Activated CD4-positive, alpha-beta T cell treated with anti-CD3 and anti-CD28 coated beads, Interleukin-10, Interleukin-2, amounts not matched to agents 100 ng/mL and 50 ng/mL, durations not matched to agents 16 hours and 8 hours (primary cell): Measurements from ENCODE around the gene DPYD.
A peak's percentile ranks its signal among the peaks of the same experiment; 100 is the strongest.

Experiments used
- DNase-seq: peaks from one replicate; pipeline ENCODE4 v3.0.0-alpha.2; 2020

The DPYD gene

DNA sequence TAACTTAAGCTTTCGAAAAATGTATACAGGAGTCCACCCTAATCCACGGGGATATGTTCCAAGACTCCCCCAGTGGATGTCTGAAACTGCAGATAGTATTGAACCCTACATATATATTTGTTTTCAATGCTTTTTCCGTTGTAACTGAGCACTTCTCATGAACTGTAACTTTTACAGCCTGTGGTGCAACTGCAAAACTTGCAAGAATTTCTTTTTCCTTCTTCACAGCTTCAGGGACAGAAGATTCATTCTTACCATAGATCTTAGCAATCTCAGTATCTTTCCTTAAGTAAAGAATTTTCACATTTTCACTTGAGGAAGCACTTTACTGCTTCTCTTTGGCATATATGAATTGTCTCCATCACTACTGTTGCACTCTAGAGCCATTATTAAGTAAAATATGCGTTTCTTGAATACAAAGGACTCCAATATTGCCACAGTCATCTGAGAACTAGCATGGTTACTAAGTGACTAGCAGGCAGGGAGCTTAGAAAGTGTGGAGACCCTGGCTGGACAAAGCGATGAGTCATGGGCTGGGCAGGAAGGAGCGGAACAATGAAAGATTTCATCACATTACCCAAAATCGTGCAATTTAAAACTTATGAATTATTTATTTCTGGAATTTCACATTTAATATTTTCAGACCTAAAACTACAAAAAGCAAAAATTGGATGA, 14.1 kb downstream of the DPYD start:
- no peak for DNase-seq

DNA sequence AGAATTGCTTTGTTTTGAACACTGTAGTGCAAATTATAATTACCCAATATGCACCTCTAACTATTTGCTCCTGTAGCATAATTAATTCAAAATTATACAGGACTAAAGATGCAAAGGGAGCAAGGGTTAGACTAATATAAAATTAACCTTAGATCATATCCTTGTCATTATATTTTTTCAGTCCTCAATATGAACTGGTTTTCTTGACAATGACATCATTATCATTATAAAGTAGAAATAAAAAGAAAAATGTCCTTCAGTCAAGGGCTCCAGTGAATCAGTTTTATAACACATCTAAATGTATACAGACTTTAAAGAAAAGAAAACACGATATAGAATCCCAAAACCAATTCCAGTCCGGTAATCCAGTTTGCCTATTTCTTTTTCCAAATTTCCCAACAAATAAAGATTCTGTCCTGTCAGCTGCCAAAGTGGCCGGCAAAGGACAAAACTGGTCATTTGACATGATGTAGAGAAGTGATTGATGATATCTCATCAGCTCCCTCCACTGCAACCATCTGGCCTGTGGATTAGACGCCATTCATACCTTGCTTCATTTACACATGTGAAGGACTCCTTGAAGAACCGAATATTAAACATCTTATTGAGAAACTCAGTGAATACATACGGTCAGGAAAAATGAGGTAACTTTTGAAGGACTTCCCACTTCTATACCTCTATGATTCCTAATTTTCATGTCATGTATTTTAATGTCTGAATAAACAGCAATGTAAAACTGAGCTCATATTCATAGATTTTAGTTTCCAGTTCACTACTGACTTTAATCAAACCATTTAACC, 15.5 kb downstream of the DPYD start:
- no peak for DNase-seq

DNA sequence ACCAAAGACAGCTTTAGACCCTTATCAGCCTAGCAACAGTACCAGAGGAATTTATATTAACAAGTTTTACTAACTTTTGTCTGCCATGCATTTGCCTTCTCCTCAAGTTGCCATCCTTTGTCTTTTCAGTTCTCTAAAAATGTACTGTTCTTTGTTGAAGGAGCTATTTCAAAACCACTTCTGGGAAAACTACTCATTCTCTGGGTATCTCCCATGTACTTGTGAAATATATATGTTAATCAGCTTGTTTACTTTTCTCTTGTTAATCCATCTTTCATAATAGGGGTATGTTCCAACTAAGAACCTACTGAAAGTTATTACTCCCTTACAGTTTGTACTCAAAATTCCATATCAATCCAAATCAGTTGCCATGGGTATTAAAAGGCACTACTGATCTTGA, 16.3 kb downstream of the DPYD start:
- no peak for DNase-seq

DNA sequence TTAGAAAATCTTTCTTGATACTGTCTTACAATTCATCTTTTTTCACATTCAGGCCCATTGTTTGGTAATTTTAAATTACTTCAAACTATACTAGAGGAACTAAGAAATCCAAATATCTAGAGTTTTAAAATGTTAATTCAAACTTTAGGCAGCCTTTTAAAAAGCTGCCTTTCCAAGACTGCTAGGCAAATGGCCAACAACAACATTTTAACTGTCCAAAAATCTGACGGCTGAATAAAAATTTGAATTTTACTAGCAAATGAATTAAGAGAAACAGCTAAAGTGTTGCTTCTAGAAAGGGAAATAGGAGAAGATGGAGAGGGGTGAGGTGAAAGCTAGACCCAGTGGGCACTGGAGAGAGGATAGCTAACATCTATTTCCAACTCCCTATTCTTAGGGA, 17.2 kb downstream of the DPYD start:
- DNase-seq: no peak

DNA sequence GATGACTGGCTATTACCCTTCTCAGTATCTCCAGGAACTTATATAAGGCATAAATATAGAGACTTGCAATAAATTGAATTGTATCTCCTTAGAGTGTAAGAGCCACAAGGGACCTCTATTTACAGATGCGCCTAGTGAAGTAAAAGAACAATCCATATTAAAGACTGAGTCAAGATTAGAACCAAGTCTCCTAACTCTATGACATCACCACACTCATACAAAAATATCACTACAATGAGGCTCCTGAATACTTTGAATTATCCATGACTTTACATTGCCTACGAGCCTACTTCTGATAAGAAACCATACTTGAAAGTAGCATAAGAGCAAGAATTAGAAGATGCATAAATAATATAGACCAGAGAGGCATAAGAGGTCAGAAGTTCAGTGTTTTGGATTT, 18.8 kb downstream of the DPYD start:
- no peak for DNase-seq

DNA sequence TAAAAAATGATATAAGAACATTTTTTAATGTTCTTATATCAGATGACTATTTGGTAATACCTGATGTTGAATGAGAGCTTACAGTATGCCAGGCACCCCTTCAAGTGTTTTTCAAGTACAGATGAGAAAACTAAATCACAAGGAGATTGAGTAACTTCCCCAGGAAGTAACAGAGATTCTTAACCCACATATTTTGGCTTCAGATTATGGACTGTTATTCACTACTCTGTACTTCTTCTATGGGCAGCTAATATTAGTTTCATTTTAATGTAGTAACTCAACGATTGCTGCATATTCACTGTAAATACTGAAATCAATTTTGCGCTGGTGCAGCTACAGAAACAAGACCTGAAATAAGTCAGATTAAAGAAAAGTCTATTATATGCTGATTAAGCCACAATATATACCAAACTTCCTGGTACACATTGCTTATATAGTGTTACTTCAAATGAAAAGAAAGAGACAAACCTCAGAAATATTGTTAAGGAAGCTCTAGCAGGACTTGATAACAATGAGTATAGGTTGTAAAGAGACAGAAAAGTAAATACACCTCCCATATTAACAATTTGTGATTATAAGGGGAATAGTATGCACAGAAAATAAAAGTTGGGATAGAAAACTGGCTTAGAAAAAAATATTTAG, 19.7 kb downstream of the DPYD start:
- DNase-seq: no peak

DNA sequence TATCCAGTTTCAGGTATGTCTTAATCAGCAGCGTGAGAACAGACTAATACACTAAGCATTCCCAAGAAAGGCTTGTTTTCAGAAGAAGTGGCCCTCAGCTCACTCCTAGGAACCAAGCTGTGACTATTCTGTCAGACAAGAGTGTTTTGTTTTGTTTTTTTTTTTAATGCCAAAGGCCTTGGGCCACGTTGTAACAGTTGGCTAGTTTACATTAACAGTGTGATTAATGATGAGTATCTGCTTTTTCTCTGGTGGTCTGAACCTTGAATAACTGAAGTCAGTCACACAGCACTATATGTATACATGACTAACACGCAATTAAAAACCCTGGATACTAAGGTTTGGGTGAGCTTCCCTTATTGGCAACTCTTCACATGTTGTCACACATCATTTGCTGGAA, 21.9 kb downstream of the DPYD start:
- no peak for DNase-seq

DNA sequence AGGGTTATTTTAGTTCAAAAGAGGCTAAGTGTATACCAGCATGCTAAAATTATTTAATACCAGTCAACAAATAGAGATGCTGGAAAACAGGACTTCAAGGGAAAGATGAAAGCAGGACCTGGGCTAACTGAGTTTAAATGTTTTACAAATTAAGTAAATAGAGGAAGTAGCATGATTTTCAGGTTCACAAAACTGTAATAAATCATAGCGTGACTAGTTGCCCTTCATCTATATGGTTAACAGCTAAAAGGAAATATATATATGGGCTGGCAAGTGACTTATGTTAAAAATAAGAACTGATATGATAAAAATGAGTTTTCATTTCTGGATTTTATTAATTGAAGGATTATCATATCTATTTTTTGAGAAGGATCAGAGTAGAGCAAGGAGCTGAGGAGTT, 25.6 kb downstream of the DPYD start:
- no peak for DNase-seq

DNA sequence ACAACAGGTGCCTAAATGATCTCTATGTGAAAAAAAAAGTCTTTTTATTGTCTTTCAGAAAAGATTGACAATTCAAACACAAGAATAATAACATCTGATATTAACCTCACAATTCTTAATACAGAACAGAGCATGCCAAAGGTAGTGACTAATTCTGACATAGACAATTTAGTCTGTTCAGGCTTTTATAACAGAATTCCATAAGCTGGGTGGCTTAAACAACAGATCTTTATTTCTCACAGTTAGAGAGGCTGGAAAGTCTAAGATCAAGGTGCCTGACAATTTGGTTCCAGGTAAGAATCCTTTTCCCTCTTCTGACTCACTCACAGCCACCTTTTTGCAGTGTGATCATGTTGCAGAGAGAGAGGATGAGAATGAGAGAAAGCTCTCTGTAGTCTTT, 27.0 kb downstream of the DPYD start:
- no peak for DNase-seq

DNA sequence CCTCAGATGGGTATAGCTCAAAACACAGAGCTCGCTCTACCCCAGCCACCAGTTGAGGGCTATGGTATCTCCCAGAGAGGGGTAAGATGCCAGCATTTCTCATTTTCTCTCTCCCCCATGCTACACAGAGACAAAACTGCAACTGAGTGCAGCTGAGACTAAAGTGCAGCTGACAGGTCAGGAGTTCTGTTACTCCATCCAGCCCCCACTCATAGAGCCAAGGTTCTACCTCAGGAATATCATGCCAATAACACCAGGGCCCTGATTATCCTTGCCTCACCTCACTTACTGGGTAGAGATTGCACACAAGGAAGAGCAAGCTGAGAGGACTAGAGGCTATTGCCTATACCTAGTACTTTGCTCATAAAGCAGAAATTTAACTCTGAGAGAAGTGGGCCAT, 34.6 kb downstream of the DPYD start:
- DNase-seq: no peak

DNA sequence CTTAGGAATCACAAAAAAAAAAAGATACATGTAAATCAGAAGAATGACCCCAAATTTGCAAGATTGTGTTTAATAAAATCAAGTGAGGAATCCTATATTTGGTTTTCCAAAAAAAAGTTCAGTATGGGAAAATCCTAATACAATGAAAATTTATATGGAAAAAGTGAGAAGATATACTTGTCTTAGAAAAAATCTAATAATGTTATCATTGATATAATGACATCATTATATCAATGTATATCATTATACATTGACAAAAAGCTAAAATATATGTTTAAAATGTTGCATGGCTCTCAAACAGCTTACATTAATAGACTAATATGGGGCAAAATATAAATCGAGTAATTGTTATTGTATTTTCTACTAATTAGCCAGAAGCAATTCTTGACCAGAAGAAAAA, 37.0 kb downstream of the DPYD start:
- no peak for DNase-seq

DNA sequence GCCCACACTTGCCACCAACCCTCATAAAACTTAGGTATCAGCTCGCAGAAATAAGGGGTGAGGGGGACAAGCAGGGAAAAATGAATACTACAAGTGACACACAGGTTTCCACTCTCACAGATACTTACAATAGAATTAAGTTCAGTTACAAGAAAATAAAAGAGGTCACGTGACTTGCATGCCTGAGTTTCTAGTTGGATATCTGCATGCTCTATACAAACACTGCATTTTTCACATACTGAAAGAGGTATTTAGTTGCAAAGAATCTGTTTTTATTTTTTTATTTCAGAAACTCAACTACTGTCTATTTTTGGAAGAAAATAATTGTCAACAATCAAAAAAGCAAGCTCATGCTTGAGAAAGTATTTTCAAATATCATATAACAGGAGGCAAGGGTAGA, 43.5 kb downstream of the DPYD start:
- no peak for DNase-seq

DNA sequence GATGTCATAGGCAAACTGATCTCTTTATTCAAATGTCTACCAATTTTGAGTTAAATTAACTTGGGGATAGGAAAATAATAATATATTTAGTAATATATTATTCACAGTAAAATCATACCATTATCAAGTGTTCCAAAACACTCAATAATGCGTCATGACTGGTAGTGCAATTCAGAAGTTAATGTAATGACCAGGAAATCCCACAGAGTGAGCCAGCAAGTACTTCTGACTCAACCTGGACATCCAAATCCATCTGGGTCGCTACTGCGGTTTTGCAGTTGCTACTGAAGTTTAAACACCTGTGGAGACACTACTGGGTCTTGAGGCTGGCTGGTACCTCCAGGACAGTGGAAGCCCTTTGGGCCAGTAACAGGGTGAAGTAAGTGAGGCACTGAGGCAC, 44.8 kb downstream of the DPYD start:
- no peak for DNase-seq

DNA sequence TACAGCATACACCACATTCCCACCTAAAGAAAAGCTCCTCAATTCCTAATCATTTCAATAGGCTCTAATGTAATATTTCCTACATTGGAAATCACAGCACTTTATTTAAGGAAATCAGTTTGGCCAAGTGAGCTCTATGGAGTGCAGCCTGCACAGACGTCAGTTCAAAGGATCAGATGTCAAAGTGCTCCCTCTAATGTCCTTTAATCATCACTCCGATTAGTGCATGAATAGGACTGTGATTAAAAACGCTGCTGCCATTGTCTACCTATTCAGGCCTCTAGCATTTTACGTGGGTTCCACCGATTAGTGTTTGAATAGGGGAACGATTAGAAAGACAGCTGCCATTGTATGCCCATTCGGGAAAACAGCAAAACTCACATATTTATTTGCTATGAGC, 50.2 kb downstream of the DPYD start:
- DNase-seq: no peak

DNA sequence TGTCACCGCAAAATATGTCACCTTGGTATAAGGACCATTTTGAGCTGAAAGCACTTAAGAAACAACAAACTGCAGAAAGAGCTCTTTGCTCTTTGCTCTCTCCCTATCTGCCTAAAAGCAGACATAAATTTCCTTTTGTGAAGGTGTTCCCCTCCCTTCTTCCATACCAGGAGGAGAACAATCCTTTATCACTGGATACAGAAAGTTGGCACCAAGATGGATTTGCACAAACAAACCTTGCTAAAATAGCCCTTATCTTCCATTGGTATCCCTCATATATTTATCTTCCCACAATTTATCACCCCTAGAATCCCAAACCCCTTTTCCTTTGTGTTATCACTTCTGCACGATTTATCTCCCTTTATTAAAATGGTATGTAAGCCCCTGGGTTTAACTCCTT, 51.4 kb downstream of the DPYD start:
- DNase-seq: no peak

DNA sequence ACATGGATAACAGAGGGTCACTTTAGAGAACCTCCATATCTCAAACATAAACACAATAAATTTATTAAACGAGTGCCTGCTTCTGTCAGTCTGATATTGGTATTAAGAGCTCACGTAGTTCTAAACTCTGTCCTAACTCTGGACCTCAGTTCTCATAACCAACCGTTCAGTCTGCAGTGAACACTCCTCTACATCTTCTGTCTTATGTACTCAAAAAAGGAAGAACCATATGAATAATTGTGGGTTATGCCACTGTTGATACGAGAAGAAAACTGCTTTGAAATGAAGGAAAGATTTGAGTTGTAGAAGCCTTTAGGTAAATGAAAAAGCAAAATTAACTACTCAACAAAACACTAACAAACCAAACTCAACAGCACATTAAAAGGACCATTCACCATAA, 53.7 kb downstream of the DPYD start:
- no peak for DNase-seq

DNA sequence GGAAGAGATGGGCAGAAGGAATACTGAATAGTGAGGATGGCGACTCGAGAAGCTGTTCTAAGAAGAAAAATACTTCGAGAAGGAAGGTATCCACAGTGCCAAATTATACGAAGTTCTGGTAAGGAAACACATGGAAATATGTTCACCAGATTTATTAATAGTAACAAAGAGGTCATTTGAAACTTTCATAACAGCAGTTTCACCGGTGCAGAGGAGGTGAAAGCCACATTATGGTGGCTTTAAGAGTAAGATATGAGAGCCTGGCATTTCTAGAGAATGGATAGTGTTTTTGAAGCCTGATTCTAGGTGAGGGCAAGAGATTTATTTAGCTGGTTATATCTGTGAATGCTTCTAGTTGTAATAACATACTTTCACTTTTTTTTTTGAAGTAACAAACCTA, 56.2 kb downstream of the DPYD start:
- DNase-seq: no peak

DNA sequence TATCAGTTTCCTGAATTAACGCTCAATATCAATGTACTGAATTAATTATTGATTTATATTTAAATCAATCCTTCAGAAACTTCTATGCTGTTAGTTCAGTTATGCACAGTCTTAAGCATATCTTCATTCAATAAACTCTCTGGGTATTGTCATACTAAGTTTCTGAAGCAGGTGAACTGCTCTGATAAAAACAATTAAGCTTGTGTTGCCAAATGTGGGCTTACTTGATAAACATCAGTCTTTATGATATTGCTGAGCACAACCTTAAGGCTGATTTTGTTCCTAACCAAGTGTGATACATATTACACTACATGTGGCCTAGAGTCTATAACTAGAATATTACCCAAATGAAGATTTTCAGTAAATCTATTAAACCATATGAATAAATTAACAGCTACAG, 67.6 kb downstream of the DPYD start:
- no peak for DNase-seq

DNA sequence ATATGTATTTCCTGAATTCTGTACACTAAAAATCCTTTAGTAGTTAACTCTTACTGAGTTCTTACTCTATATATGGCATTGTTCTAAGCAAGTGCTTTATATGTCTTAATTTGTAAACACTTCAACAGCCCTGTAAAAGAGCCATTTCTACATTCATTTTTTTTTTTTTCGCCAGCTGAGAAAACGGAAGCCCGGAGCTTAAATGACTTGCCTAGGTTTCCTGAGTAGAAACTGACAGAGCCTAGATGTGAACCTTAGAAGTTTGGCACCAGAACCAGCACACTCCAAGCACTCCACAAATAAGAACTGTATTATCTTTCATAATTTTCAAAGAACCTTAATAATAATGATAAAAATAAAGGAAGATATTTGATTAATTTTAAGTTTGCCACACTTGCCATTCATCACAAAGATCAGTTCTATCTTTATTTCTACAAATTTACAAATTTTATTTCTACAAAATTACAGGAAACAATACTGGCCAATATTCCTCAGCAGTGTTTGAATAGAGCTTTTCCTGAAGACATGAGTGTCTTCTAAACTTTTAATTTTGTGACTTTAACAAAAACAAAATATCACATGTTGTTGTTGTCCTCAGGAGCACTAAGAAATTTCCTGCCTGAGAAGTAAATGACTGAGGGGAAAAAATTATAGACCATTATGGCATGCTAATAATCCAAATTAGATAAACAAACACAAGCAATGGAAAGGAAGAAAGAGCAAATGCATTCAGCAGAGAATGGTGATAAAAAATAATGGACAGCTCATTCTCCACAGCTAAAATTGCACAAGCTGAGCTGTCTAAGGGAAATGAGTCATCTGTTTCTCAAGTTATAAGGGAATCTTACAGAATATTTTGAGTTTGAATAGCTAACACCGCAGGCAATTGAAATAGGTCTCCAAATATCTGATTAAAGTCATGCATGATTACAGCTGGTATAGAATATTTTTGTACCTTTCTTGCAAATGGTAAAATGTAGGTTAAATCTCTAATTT, 71.2 kb downstream of the DPYD start:
- DNase-seq: peak; percentile 27

DNA sequence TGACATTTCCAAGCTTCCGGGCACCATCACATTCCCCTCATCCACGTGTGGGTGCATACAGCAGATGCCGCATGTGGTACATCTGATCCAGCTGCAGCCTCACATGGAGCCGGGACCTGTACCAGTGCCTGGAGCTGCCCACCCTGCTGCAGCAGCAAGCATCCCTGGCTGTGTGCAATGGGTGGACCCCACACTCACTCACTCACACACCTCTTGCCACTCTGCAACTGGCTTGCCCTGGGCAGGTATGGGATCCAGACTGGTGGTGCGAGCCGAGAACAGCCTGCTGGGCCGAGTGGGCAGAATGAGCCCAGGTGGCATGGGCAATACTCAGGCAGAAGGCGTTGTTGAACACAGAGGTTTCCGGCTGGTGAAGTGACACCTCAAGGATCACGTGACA, 75.0 kb downstream of the DPYD start:
- DNase-seq: no peak

DNA sequence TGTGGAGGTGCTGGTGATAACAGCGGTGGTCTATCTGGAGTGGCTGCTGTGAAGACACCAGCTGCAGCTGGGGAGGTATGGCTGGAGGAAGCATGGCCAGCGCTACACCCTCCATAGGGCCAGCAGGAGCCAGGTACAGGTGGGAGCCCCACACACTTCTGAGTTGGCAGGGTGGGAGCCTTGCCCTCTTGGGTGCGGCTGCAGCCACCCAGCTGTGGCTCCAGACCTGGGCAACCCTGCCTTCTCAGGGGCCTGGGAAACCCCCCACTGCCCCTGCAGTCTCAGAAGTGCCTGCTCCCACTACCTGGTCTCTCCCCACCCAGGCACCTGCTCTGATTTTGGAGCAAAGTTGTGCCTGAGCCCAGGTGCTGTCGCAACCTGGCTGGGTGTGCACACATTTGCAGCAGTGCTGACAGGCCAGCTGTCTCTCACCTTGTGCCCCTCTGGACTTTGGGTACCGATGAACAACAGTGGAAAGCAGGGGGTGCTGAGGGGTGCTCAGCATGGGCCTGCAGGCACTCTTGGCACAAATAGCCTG, 76.2 kb downstream of the DPYD start:
- no peak for DNase-seq

DNA sequence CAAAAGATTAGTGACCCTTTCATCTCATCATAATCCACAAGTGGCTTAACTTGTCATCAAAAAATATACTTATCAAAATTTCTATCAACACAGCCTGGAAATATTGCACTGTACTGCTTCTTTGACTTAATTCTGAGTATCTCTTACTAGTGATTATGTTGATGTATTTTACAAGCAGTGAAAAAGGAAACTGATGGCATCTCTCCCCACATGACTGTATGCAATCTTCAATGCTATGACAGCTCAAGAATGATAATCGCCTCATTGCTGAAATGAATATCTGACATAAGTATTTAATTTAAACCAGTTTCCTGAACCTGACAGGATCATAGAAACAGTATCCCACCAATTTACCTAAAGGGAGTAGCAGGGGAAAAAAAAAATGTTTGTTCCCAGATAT, 79.5 kb downstream of the DPYD start:
- no peak for DNase-seq

DNA sequence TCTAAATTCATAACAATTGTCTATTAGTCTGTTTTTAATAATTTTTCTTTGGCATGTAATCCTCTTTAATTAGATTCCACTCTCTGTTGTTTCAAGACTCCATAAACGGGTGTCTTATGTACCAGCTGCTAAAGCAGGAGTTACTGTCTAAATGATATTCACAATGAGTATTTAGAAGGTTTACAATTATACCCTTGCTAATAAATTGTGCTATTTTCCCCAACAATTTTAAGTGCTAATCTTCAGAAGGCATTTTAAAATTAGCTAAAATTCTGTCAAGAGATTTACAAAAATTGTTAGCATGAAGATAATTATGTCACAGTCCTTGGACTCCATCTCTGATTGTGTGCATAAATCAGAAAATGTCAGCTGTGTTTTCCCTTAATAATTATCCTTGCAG, 83.7 kb downstream of the DPYD start:
- no peak for DNase-seq
